ENCODE results near the gene FFAR4.

GRCh38 chr10:93553482-93554315, 12.8 kb upstream of the FFAR4 start:
- TF ChIP-seq FOSB (CRISPR knock-in tag; IDR thresholded peaks at IDR 0.05) (no peak), RFX5 (IDR thresholded peaks at IDR 0.05) (no peak), CTCF (IDR thresholded peaks at IDR 0.05) (no peak), HOXB13 (CRISPR knock-in tag; IDR thresholded peaks at IDR 0.05; ENCODE audit: low read depth) (no peak)
